WERI-Rb-1 (cell line): ENCODE data around the gene FUS.
"Not testable (repeated sequence)": the region's sequence is repeated elsewhere in the genome, so short reads cannot be mapped to it uniquely, and the experiment has no call there.

Experiments
- DNase-seq: peaks from one replicate; pipeline ENCODE4 v3.0.0-alpha.2; 2020
- H3K27ac ChIP-seq: fragments of 250-450 bp; sonication (Bioruptor Pico); 2 replicates; pipeline ENCODE4 v1.5.1; 2020; ENCODE audit warnings: mild to moderate bottlenecking, moderate library complexity
- H3K27me3 ChIP-seq: fragments of 250-450 bp; sonication (Bioruptor Pico); 2 replicates; pipeline ENCODE4 v1.5.1; 2021; ENCODE audit warnings: mild to moderate bottlenecking, low read depth, moderate library complexity; ENCODE audit not compliant: insufficient read depth, severe bottlenecking
- H3K36me3 ChIP-seq: fragments of 250-450 bp; sonication (Bioruptor Pico); 2 replicates; pipeline ENCODE4 v1.5.1; 2020; ENCODE audit warnings: mild to moderate bottlenecking, moderate library complexity
- H3K4me3 ChIP-seq: 2 replicates; pipeline ENCODE4 v1.5.1; 2011; ENCODE audit warnings: low read depth, mild to moderate bottlenecking, control low read depth, low read length
- H3K9me3 ChIP-seq: fragments of 250-450 bp; sonication (Bioruptor Pico); 2 replicates; pipeline ENCODE4 v1.5.1; 2021; ENCODE audit warnings: mild to moderate bottlenecking, moderate library complexity; ENCODE audit not compliant: severe bottlenecking
- TF ChIP-seq, protein P1 (sequence below): IDR thresholded peaks from 2 replicates; pipeline ENCODE4 v1.5.1; 2011; ENCODE audit warnings: low read depth, mild to moderate bottlenecking, control low read depth, inconsistent platforms, low read length

The FUS gene

GRCh38 chr16:31136287-31136662 lies 43.7 kb upstream of the FUS start:
- no peak overlapping the region for H3K27ac ChIP-seq
- no peak overlapping the region for H3K4me3 ChIP-seq
- DNase-seq, result no peak
- TF ChIP-seq, protein P1, sequence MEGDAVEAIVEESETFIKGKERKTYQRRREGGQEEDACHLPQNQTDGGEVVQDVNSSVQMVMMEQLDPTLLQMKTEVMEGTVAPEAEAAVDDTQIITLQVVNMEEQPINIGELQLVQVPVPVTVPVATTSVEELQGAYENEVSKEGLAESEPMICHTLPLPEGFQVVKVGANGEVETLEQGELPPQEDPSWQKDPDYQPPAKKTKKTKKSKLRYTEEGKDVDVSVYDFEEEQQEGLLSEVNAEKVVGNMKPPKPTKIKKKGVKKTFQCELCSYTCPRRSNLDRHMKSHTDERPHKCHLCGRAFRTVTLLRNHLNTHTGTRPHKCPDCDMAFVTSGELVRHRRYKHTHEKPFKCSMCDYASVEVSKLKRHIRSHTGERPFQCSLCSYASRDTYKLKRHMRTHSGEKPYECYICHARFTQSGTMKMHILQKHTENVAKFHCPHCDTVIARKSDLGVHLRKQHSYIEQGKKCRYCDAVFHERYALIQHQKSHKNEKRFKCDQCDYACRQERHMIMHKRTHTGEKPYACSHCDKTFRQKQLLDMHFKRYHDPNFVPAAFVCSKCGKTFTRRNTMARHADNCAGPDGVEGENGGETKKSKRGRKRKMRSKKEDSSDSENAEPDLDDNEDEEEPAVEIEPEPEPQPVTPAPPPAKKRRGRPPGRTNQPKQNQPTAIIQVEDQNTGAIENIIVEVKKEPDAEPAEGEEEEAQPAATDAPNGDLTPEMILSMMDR, result no peak
- H3K9me3 ChIP-seq, result no peaks in the 10 kb centered on the region
- H3K27me3 ChIP-seq, result no peaks in the 10 kb centered on the region
- peaks cover 18% of the 10 kb centered on the region for H3K36me3 ChIP-seq

DNA sequence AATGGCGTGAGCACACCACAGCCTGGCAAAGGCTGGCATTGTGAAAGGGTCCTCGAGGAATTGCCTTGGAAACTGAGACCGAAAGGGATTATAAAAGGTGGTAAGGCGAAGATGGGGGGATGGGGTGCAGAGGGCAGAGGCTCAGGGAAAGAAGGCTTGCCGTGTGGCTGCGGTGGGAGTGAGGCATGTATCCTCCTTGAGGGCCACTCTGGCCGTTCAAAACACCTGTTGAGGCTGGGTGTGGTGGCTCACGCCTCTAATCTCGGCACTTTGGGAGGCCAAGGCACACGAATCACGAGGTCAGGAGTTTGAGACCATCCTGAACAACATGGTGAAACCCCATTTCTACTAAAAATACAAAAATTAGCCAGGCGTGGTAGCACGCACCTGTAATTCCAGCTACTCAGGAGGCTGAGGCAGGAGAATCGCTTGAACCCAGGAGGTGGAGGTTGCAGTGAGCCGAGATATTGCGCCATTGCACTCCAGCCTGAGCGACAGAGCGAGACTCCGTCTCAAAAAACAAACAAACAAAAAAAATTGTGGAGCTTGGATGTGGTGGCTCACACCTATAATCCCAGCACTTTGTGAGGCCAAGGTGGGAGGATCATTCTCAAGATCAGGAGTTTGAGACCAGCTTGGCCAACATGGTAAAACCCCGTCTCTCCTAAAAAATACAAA lies 43.0 kb upstream of the FUS start:
- not testable (repeated sequence) for H3K9me3 ChIP-seq, H3K27ac ChIP-seq, H3K4me3 ChIP-seq, DNase-seq, H3K27me3 ChIP-seq
- H3K36me3 ChIP-seq, result peaks cover 12% of the 10 kb centered on the region; the same call in 1 of the 2 replicates

- no peak for DNase-seq
- Histone ChIP-seq H3K36me3 (no peaks in the 10 kb centered on the region), H3K9me3 (no peaks in the 10 kb centered on the region), H3K4me3 (no peak overlapping the region), H3K27me3 (no peaks in the 10 kb centered on the region), H3K27ac (no peak overlapping the region)
- TF ChIP-seq, protein P1, result no peak
Measured at GRCh38 chr16:31138621-31139578, 41.0 kb upstream of the FUS start.

GRCh38 chr16:31141071-31141469 lies 38.9 kb upstream of the FUS start:
- H3K36me3 ChIP-seq, DNase-seq, H3K9me3 ChIP-seq, H3K27me3 ChIP-seq, H3K4me3 ChIP-seq, H3K27ac ChIP-seq: not testable (repeated sequence)

GRCh38 chr16:31141489-31142108 lies 38.3 kb upstream of the FUS start:
- peak overlapping the region; percentile 28 for H3K4me3 ChIP-seq
- peak overlapping the region; percentile 74 for H3K27ac ChIP-seq
- no peaks in the 10 kb centered on the region for H3K27me3 ChIP-seq
- H3K9me3 ChIP-seq, result no peaks in the 10 kb centered on the region
- TF ChIP-seq, protein P1, result no peak
- no peak for DNase-seq
- H3K36me3 ChIP-seq, result no peaks in the 10 kb centered on the region

GRCh38 chr16:31142109-31143010 lies 37.6 kb upstream of the FUS start:
- TF ChIP-seq, protein P1, result peak; percentile 91
- H3K27ac ChIP-seq, result peak overlapping the region; percentile 74
- H3K27me3 ChIP-seq, result no peaks in the 10 kb centered on the region
- H3K4me3 ChIP-seq, result peak overlapping the region; percentile 28
- no peaks in the 10 kb centered on the region for H3K36me3 ChIP-seq
- peak; percentile 99 for DNase-seq
- no peaks in the 10 kb centered on the region for H3K9me3 ChIP-seq
